HG03066 (cell line): Measurements from ENCODE around the gene MRM2.
"Not testable (repeated sequence)": the region's sequence is repeated elsewhere in the genome, so short reads cannot be mapped to it uniquely, and the experiment has no call there.

ENCODE experiments used
- ATAC-seq: cut with Tn5 transposase; IDR thresholded peaks from one replicate; pipeline ENCODE4 v1.9.1; 2021; ENCODE audit warnings: low read depth; ENCODE audit not compliant: unreplicated experiment

The MRM2 gene

DNA sequence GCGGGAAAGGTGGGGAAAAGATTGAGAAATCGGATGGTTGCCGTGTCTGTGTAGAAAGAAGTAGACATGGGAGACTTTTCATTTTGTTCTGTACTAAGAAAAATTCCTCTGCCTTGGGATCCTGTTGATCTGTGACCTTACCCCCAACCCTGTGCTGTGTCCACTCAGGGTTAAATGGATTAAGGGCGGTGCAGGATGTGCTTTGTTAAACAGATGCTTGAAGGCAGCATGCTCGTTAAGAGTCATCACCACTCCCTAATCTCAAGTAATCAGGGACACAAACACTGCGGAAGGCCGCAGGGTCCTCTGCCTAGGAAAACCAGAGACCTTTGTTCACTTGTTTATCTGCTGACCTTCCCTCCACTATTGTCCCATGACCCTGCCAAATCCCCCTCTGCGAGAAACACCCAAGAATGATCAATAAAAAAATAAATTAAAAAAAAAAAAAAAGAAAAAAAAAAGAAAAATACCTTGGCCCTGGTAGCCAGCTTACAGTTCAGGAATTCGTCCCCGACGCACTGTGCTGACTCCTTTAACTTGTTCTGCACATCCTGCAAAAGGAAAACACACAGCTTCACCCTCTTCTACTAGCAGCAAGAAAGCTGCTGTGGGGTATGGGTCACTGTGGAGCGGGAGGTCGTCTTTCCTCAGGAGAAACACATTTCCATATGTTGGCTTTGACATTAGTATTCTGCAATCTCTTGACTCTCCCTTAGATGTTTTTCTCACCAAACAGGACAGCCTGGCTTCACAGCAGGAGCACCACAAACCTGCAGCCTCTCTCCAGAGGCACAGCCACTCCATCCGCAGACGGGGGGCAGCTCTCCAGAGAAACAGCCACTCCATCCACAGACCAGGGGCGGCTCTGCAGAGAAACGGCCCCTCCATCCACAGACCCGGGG lies 27.3 kb upstream of the MRM2 start:
- ATAC-seq, result not testable (repeated sequence)

GRCh38 chr7:2266911-2267310 lies 24.9 kb upstream of the MRM2 start:
- ATAC-seq, result no peak

DNA sequence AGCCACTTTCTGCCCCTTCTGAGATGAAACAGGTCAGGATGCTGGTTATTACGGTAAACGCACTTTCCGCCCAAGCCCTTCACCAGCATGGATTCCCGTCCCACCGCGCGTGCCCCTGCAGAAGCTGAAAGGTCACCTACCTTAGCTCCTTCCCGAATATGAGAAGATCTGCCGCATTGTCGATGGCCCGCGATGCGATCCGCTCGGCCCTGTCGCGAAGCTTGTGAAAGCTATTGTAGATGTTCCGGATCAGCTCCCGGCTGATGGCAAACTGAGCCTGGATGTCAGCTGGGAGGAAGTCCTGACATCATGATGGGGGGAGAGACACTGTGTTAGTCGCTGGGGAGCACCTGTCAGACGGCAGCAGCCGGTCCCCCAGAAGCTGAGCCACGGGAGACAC lies 22.2 kb upstream of the MRM2 start:
- no peak for ATAC-seq

DNA sequence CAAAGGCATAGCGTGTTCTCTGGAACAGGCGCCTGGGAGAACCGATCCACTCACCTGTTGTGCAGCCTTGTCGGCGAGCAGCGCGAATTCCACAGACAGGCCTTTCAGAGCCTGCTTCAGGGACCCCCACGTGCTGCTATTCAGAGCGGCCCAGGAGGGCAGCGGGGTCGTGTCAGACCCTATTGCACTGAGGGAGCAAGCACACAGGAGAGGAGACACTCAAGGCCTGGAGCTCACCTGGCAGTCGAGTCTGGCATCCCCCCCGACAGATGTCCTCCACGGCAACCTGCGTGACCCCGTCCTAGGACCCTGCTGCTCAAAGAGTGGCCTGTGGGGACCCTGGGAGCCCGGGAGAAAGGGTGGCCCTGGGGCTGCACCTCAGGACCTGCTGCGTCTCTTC lies 21.2 kb upstream of the MRM2 start:
- ATAC-seq, result no peak

- no peak for ATAC-seq
Measured at GRCh38 chr7:2261611-2262010, 19.6 kb upstream of the MRM2 start.

DNA sequence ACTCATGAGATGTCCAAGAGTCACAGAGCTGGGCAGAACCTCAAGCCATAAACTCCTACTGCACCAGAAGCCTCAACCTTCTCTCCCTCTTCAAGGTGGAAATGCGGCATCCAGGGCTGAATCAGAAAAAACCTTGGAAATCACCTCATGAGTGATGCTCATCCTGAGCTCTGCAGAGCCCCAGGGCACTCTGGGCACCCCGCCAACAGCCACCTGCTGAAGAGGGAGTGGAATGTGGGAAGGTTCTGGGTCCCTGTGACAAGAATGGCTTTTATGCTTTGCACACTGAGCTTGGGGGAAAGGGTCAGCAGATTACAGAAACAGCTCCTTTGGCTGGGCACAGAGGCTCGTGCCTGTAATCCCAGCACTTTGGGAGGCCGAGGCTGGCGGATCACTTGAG lies 18.8 kb upstream of the MRM2 start:
- no peak for ATAC-seq

- ATAC-seq, result no peak
Measured at GRCh38 chr7:2259480-2259879, 17.5 kb upstream of the MRM2 start.

GRCh38 chr7:2258661-2259365 lies 16.8 kb upstream of the MRM2 start:
- peak; percentile 61 for ATAC-seq

GRCh38 chr7:2257651-2258050 lies 15.6 kb upstream of the MRM2 start:
- ATAC-seq, result no peak

DNA sequence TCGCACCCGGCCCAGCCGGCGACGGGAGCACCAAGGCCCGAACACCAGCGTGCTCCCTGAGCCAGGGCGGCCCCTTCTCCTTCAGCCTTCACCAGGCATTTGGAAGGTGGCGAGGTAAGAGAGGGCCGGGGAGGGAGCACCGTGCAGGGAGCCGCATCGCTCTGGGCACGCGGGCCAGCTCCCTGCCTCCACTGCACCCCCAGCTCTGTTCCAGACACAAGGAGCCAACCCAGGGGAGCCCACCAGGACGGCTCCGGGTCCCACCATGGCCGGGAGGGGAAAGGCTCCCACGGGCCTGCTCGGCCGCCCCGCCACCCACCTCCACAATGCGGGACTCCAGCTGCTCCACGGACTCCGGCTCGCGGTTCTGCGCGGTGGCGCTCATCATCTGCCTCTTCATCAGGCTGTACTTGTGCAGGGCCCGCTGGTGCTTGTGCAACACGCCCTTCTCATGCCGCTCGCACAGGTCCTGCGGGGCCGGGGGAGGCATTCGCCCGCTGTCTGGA lies 15.1 kb upstream of the MRM2 start:
- no peak for ATAC-seq

DNA sequence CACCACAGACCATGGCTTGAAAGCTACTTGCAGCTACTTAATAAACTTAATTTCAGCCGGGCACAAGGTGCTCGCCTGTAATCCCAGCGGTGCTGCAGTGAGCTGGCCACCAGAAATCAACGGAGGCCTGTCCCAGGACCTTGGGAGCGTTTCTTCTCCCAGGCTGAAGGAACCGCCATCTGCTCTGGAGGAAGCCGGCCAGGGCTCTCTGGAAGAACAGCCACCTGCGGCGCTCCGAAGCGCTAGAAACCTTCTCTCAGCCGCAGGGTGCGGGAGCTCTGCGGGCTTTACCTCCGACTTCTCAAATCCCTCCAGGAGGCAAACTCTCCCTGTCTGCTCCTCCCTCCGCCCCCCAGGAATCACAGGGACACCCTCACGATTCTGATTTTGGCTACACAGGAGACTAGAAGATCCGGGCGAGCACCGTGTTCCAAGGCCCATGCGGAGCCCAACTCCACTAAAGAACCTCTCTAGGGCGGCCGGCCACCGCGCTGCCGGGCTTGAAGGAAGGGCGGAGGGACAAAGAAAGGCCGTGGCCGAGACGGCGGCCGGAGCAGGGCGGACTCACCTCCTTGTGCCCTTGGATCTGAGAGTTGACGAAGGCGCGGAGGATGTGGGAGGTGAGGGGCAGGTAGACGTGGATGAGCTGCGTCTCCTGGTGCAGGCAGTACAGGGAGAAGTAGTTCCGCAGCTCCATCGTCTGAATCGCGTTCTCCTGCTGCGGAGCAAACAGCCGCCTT lies 14.5 kb upstream of the MRM2 start:
- ATAC-seq, result no peak

GRCh38 chr7:2255145-2256139 lies 13.4 kb upstream of the MRM2 start:
- ATAC-seq, result no peak

- no peak for ATAC-seq
Measured at GRCh38 chr7:2254429-2255144, 12.6 kb upstream of the MRM2 start.

- no peak for ATAC-seq
Measured at GRCh38 chr7:2253525-2254244, 11.7 kb upstream of the MRM2 start.

GRCh38 chr7:2253021-2253420 lies 11.0 kb upstream of the MRM2 start:
- no peak for ATAC-seq

- no peak for ATAC-seq
Measured at GRCh38 chr7:2251841-2252771, 10.1 kb upstream of the MRM2 start.

DNA sequence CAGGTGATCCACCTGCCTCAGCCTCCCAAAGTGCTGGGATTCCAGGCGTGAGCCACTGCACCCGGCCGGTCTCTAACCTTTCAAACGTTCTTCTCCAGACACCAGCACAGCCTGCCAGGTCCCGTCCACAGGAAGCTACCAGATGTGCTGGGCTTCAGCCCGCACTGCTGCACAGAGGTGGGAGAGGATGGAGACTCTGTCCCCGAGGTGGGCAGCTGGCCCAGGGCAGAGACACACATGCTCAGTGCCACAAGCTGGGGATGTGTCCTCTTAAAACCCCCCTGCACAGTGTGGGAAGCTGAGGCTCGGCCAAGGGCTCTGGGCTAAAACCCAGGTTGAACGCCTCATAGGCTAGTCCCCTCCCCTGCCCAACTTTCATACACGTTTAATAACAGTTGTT lies 9.4 kb upstream of the MRM2 start:
- no peak for ATAC-seq
